Measurements from ENCODE around the gene KCTD11.

Gene KCTD11

GRCh38 chr17:7327501-7327900, 24.5 kb upstream of the KCTD11 start:
- DNase-seq (ENCODE audit: low read depth, low spot score): no peak
- no peak for TF ChIP-seq CTCF (IDR thresholded peaks at IDR 0.05; ENCODE audit: low read depth, low read length)
- in situ Hi-C loops (cut with HindIII; ENCODE audit: low sequenced_read_pairs): no loop called here
- H3K4me3 ChIP-seq (ENCODE audit: low read depth, low read length): no peak overlapping the region

GRCh38 chr17:7328009-7328408, 24.0 kb upstream of the KCTD11 start:
- in situ Hi-C loops (cut with HindIII; ENCODE audit: low sequenced_read_pairs): no loop called here
- TF ChIP-seq CTCF (IDR thresholded peaks at IDR 0.05; ENCODE audit: low read depth, low read length): no peak
- no peak overlapping the region for H3K4me3 ChIP-seq (ENCODE audit: low read depth, low read length)
- no peak for DNase-seq (ENCODE audit: low read depth, low spot score)

GRCh38 chr17:7328840-7329373, 23.1 kb upstream of the KCTD11 start, which contains the start of gene NEURL4:
NEURL4 (minus strand) TSS chr17:7329335; CDS start chr17:7329312, 23 bp downstream.
- TF ChIP-seq CTCF (IDR thresholded peaks at IDR 0.05; ENCODE audit: low read depth, low read length): no peak
- in situ Hi-C loops (cut with HindIII; ENCODE audit: low sequenced_read_pairs): no loop called here
- H3K4me3 ChIP-seq (ENCODE audit: low read depth, low read length): peak within 1 kb of the TSS; percentile 89
- DNase-seq (ENCODE audit: low read depth, low spot score): no peak

- peak; percentile 99 for DNase-seq (ENCODE audit: low read depth, low spot score)
- in situ Hi-C loops (cut with HindIII; ENCODE audit: low sequenced_read_pairs): no loop called here
- H3K4me3 ChIP-seq (ENCODE audit: low read depth, low read length): peak overlapping the region; percentile 89
- no peak for TF ChIP-seq CTCF (IDR thresholded peaks at IDR 0.05; ENCODE audit: low read depth, low read length)
These were observed 22.5 kb upstream of the KCTD11 start for GRCh38 chr17:7329374-7329996.

- H3K4me3 ChIP-seq (ENCODE audit: low read depth, low read length): peak overlapping the region; percentile 89
- in situ Hi-C loops (cut with HindIII; ENCODE audit: low sequenced_read_pairs): no loop called here
- no peak for TF ChIP-seq CTCF (IDR thresholded peaks at IDR 0.05; ENCODE audit: low read depth, low read length)
- DNase-seq (ENCODE audit: low read depth, low spot score): peak; percentile 89
These were observed 21.8 kb upstream of the KCTD11 start for GRCh38 chr17:7329997-7330637.

- peak overlapping the region; percentile 89 for H3K4me3 ChIP-seq (ENCODE audit: low read depth, low read length)
- no peak for DNase-seq (ENCODE audit: low read depth, low spot score)
- in situ Hi-C loops (cut with HindIII; ENCODE audit: low sequenced_read_pairs): no loop called here
- TF ChIP-seq CTCF (IDR thresholded peaks at IDR 0.05; ENCODE audit: low read depth, low read length): no peak
These were observed 21.3 kb upstream of the KCTD11 start for GRCh38 chr17:7330638-7331015.

Measured in astrocyte of the spinal cord (primary cell).